ENCODE results near the gene SRCIN1.

- TF ChIP-seq CTCF (IDR thresholded peaks at IDR 0.05) (no peak), POLR2A (IDR thresholded peaks at IDR 0.05) (no peak), POLR2AphosphoS5 (IDR thresholded peaks at IDR 0.05) (no peak)
These were observed 13.3 kb downstream of the SRCIN1 start for GRCh38 chr17:38592487-38592886.

All from breast epithelium (tissue), 3 donors.